VCaP (cell line): Measurements from ENCODE around the gene RRBP1.

Experiments used
- H3K27ac ChIP-seq: fragments of 450-650 bp; 2 replicates; pipeline ENCODE4 v1.5.1; 2017
- TF ChIP-seq, protein P1 (sequence below): fragments of 450-650 bp; conservative IDR thresholded peaks from 2 replicates; pipeline ENCODE4 v1.5.1; 2017; ENCODE audit warnings: mild to moderate bottlenecking, moderate library complexity

RRBP1 gene

GRCh38 chr20:17620371-17621228 is 61.4 kb downstream of the RRBP1 start:
- TF ChIP-seq, protein P1, sequence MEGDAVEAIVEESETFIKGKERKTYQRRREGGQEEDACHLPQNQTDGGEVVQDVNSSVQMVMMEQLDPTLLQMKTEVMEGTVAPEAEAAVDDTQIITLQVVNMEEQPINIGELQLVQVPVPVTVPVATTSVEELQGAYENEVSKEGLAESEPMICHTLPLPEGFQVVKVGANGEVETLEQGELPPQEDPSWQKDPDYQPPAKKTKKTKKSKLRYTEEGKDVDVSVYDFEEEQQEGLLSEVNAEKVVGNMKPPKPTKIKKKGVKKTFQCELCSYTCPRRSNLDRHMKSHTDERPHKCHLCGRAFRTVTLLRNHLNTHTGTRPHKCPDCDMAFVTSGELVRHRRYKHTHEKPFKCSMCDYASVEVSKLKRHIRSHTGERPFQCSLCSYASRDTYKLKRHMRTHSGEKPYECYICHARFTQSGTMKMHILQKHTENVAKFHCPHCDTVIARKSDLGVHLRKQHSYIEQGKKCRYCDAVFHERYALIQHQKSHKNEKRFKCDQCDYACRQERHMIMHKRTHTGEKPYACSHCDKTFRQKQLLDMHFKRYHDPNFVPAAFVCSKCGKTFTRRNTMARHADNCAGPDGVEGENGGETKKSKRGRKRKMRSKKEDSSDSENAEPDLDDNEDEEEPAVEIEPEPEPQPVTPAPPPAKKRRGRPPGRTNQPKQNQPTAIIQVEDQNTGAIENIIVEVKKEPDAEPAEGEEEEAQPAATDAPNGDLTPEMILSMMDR: no peak
- no peak overlapping the region for H3K27ac ChIP-seq

- no peak overlapping the region for H3K27ac ChIP-seq
- TF ChIP-seq, protein P1: no peak
These were observed 62.5 kb downstream of the RRBP1 start for GRCh38 chr20:17619351-17620093.

DNA sequence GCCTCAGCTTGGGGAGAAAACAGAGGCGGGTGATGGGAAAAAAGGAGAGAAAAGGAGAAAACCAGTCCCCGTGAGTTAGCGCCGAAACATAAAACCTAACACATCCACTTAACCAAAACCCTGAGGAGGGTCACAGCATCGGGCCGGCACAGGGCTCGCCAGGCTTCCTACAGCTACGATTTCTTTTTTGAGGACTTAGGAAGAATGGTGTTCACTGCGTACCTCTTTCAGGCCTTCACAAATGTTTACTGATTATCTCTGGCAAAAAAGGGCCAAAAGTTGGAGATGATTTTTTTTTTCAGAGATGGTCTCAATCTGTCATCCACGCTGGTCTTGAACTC is 63.4 kb downstream of the RRBP1 start:
- no peak overlapping the region for H3K27ac ChIP-seq
- TF ChIP-seq, protein P1: no peak

- TF ChIP-seq, protein P1: no peak; the same call in none of the 2 replicates
- peak overlapping the region; percentile 38; the same call in 1 of the 2 replicates for H3K27ac ChIP-seq
These were observed 64.0 kb downstream of the RRBP1 start for GRCh38 chr20:17617868-17618672.

GRCh38 chr20:17617212-17617867 is 64.7 kb downstream of the RRBP1 start:
- TF ChIP-seq, protein P1: peak; percentile 98
- H3K27ac ChIP-seq: peak overlapping the region; percentile 38; the same call in 1 of the 2 replicates

DNA sequence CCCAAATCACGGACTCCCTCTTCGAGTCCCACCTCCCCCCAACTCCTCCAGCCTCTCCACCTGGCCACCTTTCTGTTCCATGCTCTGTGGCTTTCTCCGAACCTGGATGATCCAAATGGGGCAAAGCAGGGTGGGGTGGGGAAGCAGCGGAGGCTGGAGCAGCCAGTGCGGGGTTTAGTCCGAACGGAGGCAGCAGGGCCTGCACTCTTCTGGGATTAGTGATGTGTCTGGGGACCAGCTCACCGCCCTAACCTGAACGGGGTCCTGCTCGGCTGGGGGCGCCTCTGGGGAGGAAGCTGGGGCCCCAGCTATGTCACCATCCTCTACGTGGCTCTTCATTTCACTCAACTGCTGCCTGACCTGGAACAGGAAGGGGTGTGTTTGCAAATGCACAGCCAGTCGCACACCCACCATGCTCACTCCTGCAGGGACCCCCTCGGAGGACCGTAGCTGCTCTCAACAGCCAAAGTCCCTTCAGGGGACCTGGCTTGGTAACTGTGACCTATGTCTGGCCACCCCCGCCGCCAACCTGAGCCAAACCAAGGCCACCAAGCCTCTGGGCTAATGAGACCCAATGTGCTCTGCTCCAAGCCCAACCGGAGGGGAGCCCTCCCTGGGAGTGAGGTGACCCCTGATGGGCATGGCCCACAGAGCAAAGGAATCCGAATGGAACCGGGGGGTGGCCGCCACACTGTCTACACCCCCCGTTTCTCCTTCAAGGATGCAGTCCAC is 65.4 kb downstream of the RRBP1 start:
- TF ChIP-seq, protein P1: no peak

More for the DNA sequence above, 65.4 kb downstream of the RRBP1 start:
- H3K27ac ChIP-seq: peak overlapping the region; percentile 47; the same call in 1 of the 2 replicates
